RWPE2 (cell line): Measurements from ENCODE around the gene PMFBP1.
A peak's percentile ranks its signal among the peaks of the same experiment; 100 is the strongest.

Experiments used
- ATAC-seq: fragments of 200-7000 bp; cut with Tn5 transposase; 3 replicates; pipeline ENCODE4 v1.9.1; 2021; ENCODE audit warnings: low read depth
- DNase-seq: peaks from one replicate; pipeline ENCODE4 v3.0.0-alpha.2; 2020; ENCODE audit warnings: low spot score
- H3K27ac ChIP-seq: fragments of 450-650 bp; 2 replicates; pipeline ENCODE4 v1.5.1; 2017; ENCODE audit warnings: mild to moderate bottlenecking; ENCODE audit not compliant: poor library complexity, severe bottlenecking
- H3K27me3 ChIP-seq: fragments of 250-450 bp; sonication (Bioruptor Pico); 2 replicates; pipeline ENCODE4 v1.5.1; 2021; ENCODE audit warnings: mild to moderate bottlenecking, moderate library complexity; ENCODE audit not compliant: insufficient read depth, poor library complexity, severe bottlenecking
- H3K36me3 ChIP-seq: fragments of 250-450 bp; sonication (Bioruptor Pico); 2 replicates; pipeline ENCODE4 v1.5.1; 2020; ENCODE audit warnings: low read depth, mild to moderate bottlenecking, moderate library complexity
- H3K4me1 ChIP-seq: fragments of 250-450 bp; sonication (Bioruptor Pico); 2 replicates; pipeline ENCODE4 v1.5.1; 2021; ENCODE audit warnings: mild to moderate bottlenecking, moderate library complexity; ENCODE audit not compliant: insufficient read depth, poor library complexity, severe bottlenecking
- H3K4me3 ChIP-seq: fragments of 250-450 bp; sonication (Bioruptor Pico); 2 replicates; pipeline ENCODE4 v1.5.1; 2021; ENCODE audit warnings: mild to moderate bottlenecking, moderate library complexity; ENCODE audit not compliant: severe bottlenecking
- H3K9me3 ChIP-seq: fragments of 250-450 bp; sonication (Bioruptor Pico); 2 replicates; pipeline ENCODE4 v1.5.1; 2021; ENCODE audit warnings: mild to moderate bottlenecking, moderate library complexity; ENCODE audit not compliant: severe bottlenecking
- TF ChIP-seq, protein P1 (sequence below): fragments of 450-650 bp; IDR thresholded peaks from one replicate; pipeline ENCODE4 v1.5.1; 2017; ENCODE audit warnings: mild to moderate bottlenecking, moderate library complexity; ENCODE audit not compliant: poor library complexity, severe bottlenecking

Gene PMFBP1

DNA sequence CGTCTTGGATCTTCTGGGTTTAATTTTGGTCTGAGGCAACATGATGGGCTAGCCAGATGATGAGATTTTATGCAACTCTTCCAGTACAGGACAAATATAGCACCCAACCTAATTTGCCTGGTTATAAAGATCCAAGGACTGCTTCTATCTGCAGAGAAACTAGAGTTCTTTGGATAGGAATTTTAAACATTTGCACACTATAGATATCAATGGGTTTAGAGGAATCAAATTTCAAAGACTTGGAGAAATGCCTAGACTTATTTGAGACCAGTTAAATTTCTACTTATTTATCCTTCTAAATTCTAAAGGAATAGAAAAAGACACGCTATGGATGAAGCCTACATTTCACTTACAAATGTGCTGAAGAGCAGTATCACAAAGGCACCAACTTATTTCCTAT is 12.6 kb downstream of the PMFBP1 start:
- no peak overlapping the region for H3K27ac ChIP-seq
- ATAC-seq (no peak), DNase-seq (no peak)
- no peaks in the 10 kb centered on the region for H3K27me3 ChIP-seq
- no peaks in the 10 kb centered on the region for H3K4me1 ChIP-seq
- TF ChIP-seq, protein P1, sequence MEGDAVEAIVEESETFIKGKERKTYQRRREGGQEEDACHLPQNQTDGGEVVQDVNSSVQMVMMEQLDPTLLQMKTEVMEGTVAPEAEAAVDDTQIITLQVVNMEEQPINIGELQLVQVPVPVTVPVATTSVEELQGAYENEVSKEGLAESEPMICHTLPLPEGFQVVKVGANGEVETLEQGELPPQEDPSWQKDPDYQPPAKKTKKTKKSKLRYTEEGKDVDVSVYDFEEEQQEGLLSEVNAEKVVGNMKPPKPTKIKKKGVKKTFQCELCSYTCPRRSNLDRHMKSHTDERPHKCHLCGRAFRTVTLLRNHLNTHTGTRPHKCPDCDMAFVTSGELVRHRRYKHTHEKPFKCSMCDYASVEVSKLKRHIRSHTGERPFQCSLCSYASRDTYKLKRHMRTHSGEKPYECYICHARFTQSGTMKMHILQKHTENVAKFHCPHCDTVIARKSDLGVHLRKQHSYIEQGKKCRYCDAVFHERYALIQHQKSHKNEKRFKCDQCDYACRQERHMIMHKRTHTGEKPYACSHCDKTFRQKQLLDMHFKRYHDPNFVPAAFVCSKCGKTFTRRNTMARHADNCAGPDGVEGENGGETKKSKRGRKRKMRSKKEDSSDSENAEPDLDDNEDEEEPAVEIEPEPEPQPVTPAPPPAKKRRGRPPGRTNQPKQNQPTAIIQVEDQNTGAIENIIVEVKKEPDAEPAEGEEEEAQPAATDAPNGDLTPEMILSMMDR: no peak
- H3K9me3 ChIP-seq: no peaks in the 10 kb centered on the region
- H3K4me3 ChIP-seq: no peak overlapping the region
- no peaks in the 10 kb centered on the region for H3K36me3 ChIP-seq

DNA sequence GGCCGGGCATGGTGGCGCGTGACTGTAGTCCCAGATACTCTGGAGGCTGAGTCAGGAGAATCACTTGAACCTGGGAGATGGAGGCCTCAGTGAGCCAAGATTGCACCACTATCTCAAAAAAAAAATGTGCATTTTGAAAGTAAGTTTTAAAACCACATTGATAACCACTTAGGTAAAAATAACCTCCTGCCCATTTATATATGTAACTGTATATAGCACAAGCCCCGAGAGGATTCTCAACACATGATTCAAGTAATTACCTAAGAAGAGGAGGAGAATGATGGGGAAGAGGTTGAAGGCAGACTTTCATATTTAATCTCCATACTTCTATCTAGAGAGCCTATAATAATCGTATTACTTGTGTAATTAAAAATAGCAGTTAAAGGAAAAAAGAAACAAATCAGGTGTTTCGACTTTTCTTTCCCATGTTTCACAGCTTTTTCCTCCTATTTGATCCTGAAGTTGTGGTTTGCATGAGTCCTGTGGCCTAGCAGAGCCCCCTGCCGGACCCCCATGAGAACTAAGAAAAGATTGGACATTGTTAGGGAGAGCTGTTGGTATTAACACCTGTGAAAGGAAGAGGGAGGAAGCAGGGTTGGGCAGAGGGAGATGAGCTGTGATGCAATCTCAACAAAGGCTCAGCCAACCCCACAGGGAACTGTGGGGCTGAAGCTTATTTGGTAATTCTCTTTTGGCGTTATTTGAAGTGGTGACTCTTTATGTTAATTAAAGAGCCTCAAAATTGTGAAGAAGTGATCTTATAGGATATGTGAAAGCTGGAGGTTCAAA is 22.1 kb downstream of the PMFBP1 start:
- ATAC-seq (no peak), DNase-seq (no peak)
- no peaks in the 10 kb centered on the region for H3K36me3 ChIP-seq
- H3K27me3 ChIP-seq: no peaks in the 10 kb centered on the region
- H3K27ac ChIP-seq: no peak overlapping the region
- no peak overlapping the region for H3K4me3 ChIP-seq
- no peaks in the 10 kb centered on the region for H3K4me1 ChIP-seq
- TF ChIP-seq, protein P1: peak; percentile 8
- no peaks in the 10 kb centered on the region for H3K9me3 ChIP-seq

DNA sequence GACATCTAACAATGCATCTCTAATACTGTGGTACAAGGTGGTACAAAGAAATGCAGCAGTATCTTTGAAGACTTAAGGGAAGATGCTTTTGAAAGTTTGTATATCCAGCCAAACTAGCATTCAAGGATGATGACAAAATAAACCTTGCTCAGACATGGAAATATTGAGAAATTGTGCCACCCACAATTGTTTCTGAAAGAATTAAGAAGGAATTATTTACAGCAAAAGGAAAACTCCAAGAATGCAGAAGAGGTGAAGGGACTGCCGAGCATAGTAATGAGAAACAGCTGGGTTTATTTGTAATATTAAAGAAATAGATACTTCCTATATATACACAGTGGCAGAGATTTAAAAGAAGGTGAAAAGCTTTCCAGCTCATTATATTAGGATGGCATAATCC is 29.5 kb downstream of the PMFBP1 start:
- TF ChIP-seq, protein P1: no peak
- Histone ChIP-seq H3K4me1 (no peaks in the 10 kb centered on the region), H3K36me3 (no peaks in the 10 kb centered on the region), H3K27ac (no peak overlapping the region), H3K4me3 (no peak overlapping the region), H3K9me3 (no peaks in the 10 kb centered on the region), H3K27me3 (no peaks in the 10 kb centered on the region)
- no peak for DNase-seq
- ATAC-seq: no peak

DNA sequence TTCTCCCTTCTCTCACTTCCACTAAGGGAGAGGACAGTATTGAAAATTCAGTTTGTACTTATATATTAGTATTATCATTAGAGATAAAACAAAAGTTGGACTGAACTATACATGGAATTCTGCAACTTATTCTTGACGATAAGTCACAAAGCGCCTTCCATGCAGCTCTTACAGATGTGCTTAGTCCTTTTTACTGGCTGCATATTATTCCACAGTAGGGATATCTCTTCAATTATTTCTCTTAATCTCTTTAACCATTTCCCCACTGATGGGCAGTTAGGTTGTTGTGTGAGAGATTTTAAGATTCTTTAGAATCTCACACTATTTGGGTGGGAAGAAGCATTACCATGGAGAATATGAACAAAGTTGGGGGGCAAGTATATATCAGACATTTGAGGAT is 32.0 kb downstream of the PMFBP1 start:
- no peaks in the 10 kb centered on the region for H3K9me3 ChIP-seq
- no peaks in the 10 kb centered on the region for H3K27me3 ChIP-seq
- TF ChIP-seq, protein P1: no peak
- H3K4me1 ChIP-seq: no peaks in the 10 kb centered on the region
- no peak overlapping the region for H3K4me3 ChIP-seq
- no peak for ATAC-seq
- no peak overlapping the region for H3K27ac ChIP-seq
- no peaks in the 10 kb centered on the region for H3K36me3 ChIP-seq
- no peak for DNase-seq

DNA sequence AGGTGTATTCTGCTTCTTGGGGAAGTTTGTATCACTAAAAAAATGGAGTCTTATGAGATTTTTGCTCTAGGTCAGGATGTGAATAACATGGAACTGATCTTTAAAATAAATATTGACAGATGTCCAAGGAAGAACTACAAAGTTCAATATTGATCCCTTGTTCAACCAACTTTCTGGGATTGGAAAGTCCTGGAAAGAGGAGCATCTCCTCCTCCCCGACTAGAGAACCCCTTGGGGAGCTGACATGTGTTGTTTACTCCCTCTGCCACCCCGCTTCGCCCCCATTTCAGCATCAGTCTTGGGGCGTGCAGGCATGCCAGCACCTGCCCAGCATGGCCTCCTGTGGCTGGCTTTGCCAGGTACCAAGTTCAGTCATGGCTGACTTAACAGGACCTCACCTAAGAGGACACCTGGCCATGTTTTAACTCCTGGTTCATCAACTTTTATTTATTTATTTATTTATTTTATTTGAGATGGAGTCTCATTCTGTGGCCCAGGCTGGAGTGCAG is 33.8 kb downstream of the PMFBP1 start:
- H3K9me3 ChIP-seq: no peaks in the 10 kb centered on the region
- no peak overlapping the region for H3K27ac ChIP-seq
- ATAC-seq (no peak), DNase-seq (no peak)
- no peaks in the 10 kb centered on the region for H3K36me3 ChIP-seq
- TF ChIP-seq, protein P1: no peak
- no peaks in the 10 kb centered on the region for H3K4me1 ChIP-seq
- no peak overlapping the region for H3K4me3 ChIP-seq
- H3K27me3 ChIP-seq: no peaks in the 10 kb centered on the region
